SK-N-SH (cell line): ENCODE data around the gene ZNF655. TPM values are rescaled to one million over a fixed set of nuclear protein-coding genes. Genes with fewer than 3 reads are reported as not detected.

Experiments used
- CTCF ChIA-PET: fragments of 300-600, 350-600 bp; formaldehyde crosslinking; extraction: SDS; loops from one replicate; lab custom pipeline; 2021; lab: Yijun Ruan, JAX
- POLR2A ChIA-PET: fragments of 350-600 bp; sonication (Branson Sonifier 250); formaldehyde crosslinking; extraction: SDS; loops from one replicate; lab custom pipeline; 2020; ENCODE audit warnings: antibody characterized with exemption, inconsistent platforms; lab: Yijun Ruan, JAX
- DNase-seq: peaks from one replicate; pipeline ENCODE4 v3.0.0; 2012
- H2AFZ ChIP-seq: fragments of 200-600 bp; sonication (generic); 2 replicates; pipeline ENCODE4 v1.8.1; 2016; ENCODE audit warnings: antibody characterized with exemption, mild to moderate bottlenecking, low read depth
- H3F3A ChIP-seq: fragments of 200-600 bp; sonication (generic); replicated peaks from 2 replicates; pipeline ENCODE3; 2016; ENCODE audit warnings: antibody characterized with exemption, mild to moderate bottlenecking; ENCODE audit not compliant: insufficient read depth
- H3K27ac ChIP-seq, 2 experiments: fragments of 200-500 bp in 1 of 2; fragments of 200-600 bp in 1 of 2; sonication (Bioruptor generic) in 1 of 2; sonication (generic), shearing (Covaris generic) in 1 of 2; 2 replicates each; pipeline versions ENCODE4 v1.5.1 to v1.6.1; 2014 to 2016; ENCODE audit warnings: low read depth in 2 of 2, inconsistent platforms in 1 of 2, low read length in 1 of 2, mild to moderate bottlenecking in 1 of 2, mixed read lengths in 1 of 2
- H3K27me3 ChIP-seq: fragments of 200-600 bp; sonication (generic), shearing (Covaris generic); 2 replicates; pipeline ENCODE4 v1.6.1; 2016; ENCODE audit warnings: mixed run types; ENCODE audit not compliant: insufficient read depth
- H3K36me3 ChIP-seq, 2 experiments: fragments of 200-500 bp in 1 of 2; fragments of 200-600 bp in 1 of 2; sonication (Bioruptor generic) in 1 of 2; sonication (generic) in 1 of 2; replicated peaks in 1 of 2; 2 replicates each; pipeline versions ENCODE3 to v1.5.1; 2014 to 2016; ENCODE audit warnings: low read length in 1 of 2, mild to moderate bottlenecking in 1 of 2; ENCODE audit not compliant: insufficient read depth in 2 of 2, control insufficient read depth in 1 of 2
- H3K4me1 ChIP-seq, 2 experiments: fragments of 200-500 bp in 1 of 2; fragments of 200-600 bp in 1 of 2; sonication (Bioruptor generic) in 1 of 2; sonication (generic), shearing (Covaris generic) in 1 of 2; 2 replicates each; pipeline versions ENCODE4 v1.5.1 to v1.6.1; 2014 to 2016; ENCODE audit warnings: low read depth in 1 of 2, low read length in 1 of 2, mixed run types in 1 of 2; ENCODE audit not compliant: insufficient read depth in 2 of 2, control insufficient read depth in 1 of 2
- H3K4me2 ChIP-seq: fragments of 200-600 bp; sonication (generic), shearing (Covaris generic); 2 replicates; pipeline ENCODE4 v1.6.1; 2017; ENCODE audit warnings: mixed run types
- H3K4me3 ChIP-seq, 2 experiments: fragments of 200-500 bp in 1 of 2; fragments of 200-600 bp in 1 of 2; sonication (Bioruptor generic) in 1 of 2; sonication (generic), shearing (Covaris generic) in 1 of 2; 2 replicates each; pipeline versions ENCODE4 v1.5.1 to v1.8.1; 2014 to 2016; ENCODE audit warnings: low read depth in 2 of 2, inconsistent platforms in 1 of 2, low read length in 1 of 2, mild to moderate bottlenecking in 1 of 2, mixed read lengths in 1 of 2, moderate library complexity in 1 of 2
- H3K79me2 ChIP-seq: fragments of 200-600 bp; sonication (generic); 2 replicates; pipeline ENCODE4 v1.8.1; 2017; ENCODE audit warnings: mild to moderate bottlenecking; ENCODE audit not compliant: insufficient read depth
- H3K9ac ChIP-seq: fragments of 200-600 bp; sonication (generic); 2 replicates; pipeline ENCODE4 v1.6.1; 2017; ENCODE audit warnings: mixed run types
- H3K9me2 ChIP-seq: fragments of 200-600 bp; sonication (generic); 2 replicates; pipeline ENCODE4 v1.6.1; 2017; ENCODE audit warnings: mixed run types
- H3K9me3 ChIP-seq: fragments of 200-600 bp; sonication (generic); 2 replicates; pipeline ENCODE4 v1.6.1; 2017; ENCODE audit warnings: mixed run types, mild to moderate bottlenecking, moderate library complexity
- H4K20me1 ChIP-seq: fragments of 200-600 bp; sonication (generic); 2 replicates; pipeline ENCODE4 v1.6.1; 2017; ENCODE audit warnings: mild to moderate bottlenecking, mixed run types; ENCODE audit not compliant: insufficient read depth
- CHD2 ChIP-seq: fragments of 150-350 bp; IDR thresholded peaks from 2 replicates; pipeline ENCODE4 v1.6.1; 2018; ENCODE audit warnings: low read length; ENCODE audit not compliant: partially characterized antibody
- ELF1 ChIP-seq: IDR thresholded peaks from 2 replicates; pipeline ENCODE4 v1.4.0; 2012
- EP300 ChIP-seq, 2 experiments: IDR thresholded peaks; 2 replicates each; pipeline versions ENCODE4 v1.4.0 to v1.6.1; 2012; ENCODE audit warnings: borderline replicate concordance in 1 of 2, low read depth in 1 of 2, low read length in 1 of 2
- FOXM1 ChIP-seq: IDR thresholded peaks from 2 replicates; pipeline ENCODE4 v1.4.0; 2012; ENCODE audit warnings: low read depth, mild to moderate bottlenecking
- GATA2 ChIP-seq: sonication (generic); formaldehyde crosslinking; IDR thresholded peaks from 2 replicates; pipeline ENCODE4 v1.5.0; 2020; ENCODE audit warnings: mild to moderate bottlenecking, missing genetic modification reagents
- IRF3 ChIP-seq: fragments of 150-350 bp; IDR thresholded peaks from 2 replicates; pipeline ENCODE4 v1.6.1; 2016; ENCODE audit warnings: mild to moderate bottlenecking, low read depth, low read length
- JUND ChIP-seq: IDR thresholded peaks from 2 replicates; pipeline ENCODE4 v1.4.0; 2012
- MXI1 ChIP-seq: IDR thresholded peaks from 2 replicates; pipeline ENCODE4 v1.6.1; 2012; ENCODE audit warnings: mild to moderate bottlenecking, low read depth, low read length, improper control_type of control experiment
- NFIC ChIP-seq: IDR thresholded peaks from 2 replicates; pipeline ENCODE4 v1.4.0; 2012; ENCODE audit warnings: borderline replicate concordance
- SIN3A ChIP-seq: IDR thresholded peaks from 2 replicates; pipeline ENCODE4 v1.6.1; 2012; ENCODE audit warnings: low read depth, mild to moderate bottlenecking, low read length, moderate library complexity, borderline replicate concordance
- WGBS: methylation state at CpG from one replicate; pipeline ENCODE4 v1.1.6; 2017; ENCODE audit warnings: low lambda C conversion rate; 5-methylcytosine and 5-hydroxymethylcytosine counted together
- polyA plus RNA-seq, 3 experiments: library from polyadenylated mRNA; depleted of rRNA; stranded (reverse); fragments of >200 nt; gene quantifications; 2 replicates each; pipeline ENCODE4 v1.2.3, GENCODE V29; 2012
- TF ChIP-seq, protein P1 (sequence below): IDR thresholded peaks from 2 replicates; pipeline ENCODE4 v1.4.0; 2012; ENCODE audit warnings: low read depth, borderline replicate concordance
- TF ChIP-seq, protein P2 (sequence below): IDR thresholded peaks from 2 replicates; pipeline ENCODE4 v1.4.0; 2012; ENCODE audit warnings: low read depth, borderline replicate concordance

Gene ZNF655
- polyA plus RNA-seq, 1 of the 3 experiments (the other 2 are of a cell fraction): 113 TPM

- no peaks in the 10 kb centered on the region for H3K9me3 ChIP-seq
- H3K9me2 ChIP-seq: no peaks in the 10 kb centered on the region
- H3K36me3 ChIP-seq: no peaks in the 10 kb centered on the region
- no peak overlapping the region for H3K4me3 ChIP-seq
- CTCF ChIA-PET: no interaction called here
- H3F3A ChIP-seq: no peaks in the 10 kb centered on the region
- no peaks in the 10 kb centered on the region for H4K20me1 ChIP-seq
- no peak overlapping the region for H3K4me2 ChIP-seq
- POLR2A ChIA-PET: no interaction called here
- H3K27ac ChIP-seq: no peak overlapping the region
- no peak overlapping the region for H2AFZ ChIP-seq
- H3K79me2 ChIP-seq: no peaks in the 10 kb centered on the region
- H3K27me3 ChIP-seq: no peaks in the 10 kb centered on the region
- WGBS: 82% methylated on average over 1 of the region's 1 CpG
- TF ChIP-seq EP300 (IDR thresholded peaks at IDR 0.05; ENCODE audit: borderline replicate concordance in 1 of 2, low read depth in 1 of 2, low read length in 1 of 2) (no peak), CHD2 (no peak), JUND (no peak), NFIC (no peak), MXI1 (no peak), GATA2 (CRISPR knock-in tag) (no peak), ELF1 (no peak), FOXM1 (no peak), IRF3 (no peak)
- TF ChIP-seq, protein P1, sequence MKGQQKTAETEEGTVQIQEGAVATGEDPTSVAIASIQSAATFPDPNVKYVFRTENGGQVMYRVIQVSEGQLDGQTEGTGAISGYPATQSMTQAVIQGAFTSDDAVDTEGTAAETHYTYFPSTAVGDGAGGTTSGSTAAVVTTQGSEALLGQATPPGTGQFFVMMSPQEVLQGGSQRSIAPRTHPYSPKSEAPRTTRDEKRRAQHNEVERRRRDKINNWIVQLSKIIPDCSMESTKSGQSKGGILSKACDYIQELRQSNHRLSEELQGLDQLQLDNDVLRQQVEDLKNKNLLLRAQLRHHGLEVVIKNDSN: no peak
- TF ChIP-seq, protein P2, sequence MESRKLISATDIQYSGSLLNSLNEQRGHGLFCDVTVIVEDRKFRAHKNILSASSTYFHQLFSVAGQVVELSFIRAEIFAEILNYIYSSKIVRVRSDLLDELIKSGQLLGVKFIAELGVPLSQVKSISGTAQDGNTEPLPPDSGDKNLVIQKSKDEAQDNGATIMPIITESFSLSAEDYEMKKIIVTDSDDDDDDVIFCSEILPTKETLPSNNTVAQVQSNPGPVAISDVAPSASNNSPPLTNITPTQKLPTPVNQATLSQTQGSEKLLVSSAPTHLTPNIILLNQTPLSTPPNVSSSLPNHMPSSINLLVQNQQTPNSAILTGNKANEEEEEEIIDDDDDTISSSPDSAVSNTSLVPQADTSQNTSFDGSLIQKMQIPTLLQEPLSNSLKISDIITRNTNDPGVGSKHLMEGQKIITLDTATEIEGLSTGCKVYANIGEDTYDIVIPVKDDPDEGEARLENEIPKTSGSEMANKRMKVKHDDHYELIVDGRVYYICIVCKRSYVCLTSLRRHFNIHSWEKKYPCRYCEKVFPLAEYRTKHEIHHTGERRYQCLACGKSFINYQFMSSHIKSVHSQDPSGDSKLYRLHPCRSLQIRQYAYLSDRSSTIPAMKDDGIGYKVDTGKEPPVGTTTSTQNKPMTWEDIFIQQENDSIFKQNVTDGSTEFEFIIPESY: no peak
- TF ChIP-seq, all 33 proteins: peak for 0
- no peak for DNase-seq
- no peak overlapping the region for H3K9ac ChIP-seq
- no peaks in the 10 kb centered on the region; a peak in 1 of 4 replicates for H3K4me1 ChIP-seq
These were observed 38.0 kb downstream of the ZNF655 start for GRCh38 chr7:99596408-99596955.

GRCh38 chr7:99597762-99598501 lies 39.5 kb downstream of the ZNF655 start, which contains the start of gene TMEM225B:
Gene TMEM225B (plus strand): TSS chr7:99598267. CDS start chr7:99604389, 6,122 bp downstream.
- no peaks in the 10 kb centered on the region for H3K9me3 ChIP-seq
- no peaks in the 10 kb centered on the region for H3F3A ChIP-seq
- no peaks in the 10 kb centered on the region for H3K36me3 ChIP-seq
- peak; percentile 44 for DNase-seq
- no peak within 1 kb of the TSS for H2AFZ ChIP-seq
- TF ChIP-seq SIN3A: no peak
- ChIA-PET POLR2A (no interaction called here), CTCF (interaction anchor here (1.9 kb wide), 1 partner anchor 18 kb away, joined by 5 read pairs; no protein-coding TSS in a partner anchor)
- no peaks in the 10 kb centered on the region for H3K9me2 ChIP-seq
- no peak within 1 kb of the TSS for H3K4me2 ChIP-seq
- H4K20me1 ChIP-seq: no peaks in the 10 kb centered on the region
- 94% methylated on average over 34 of the region's 34 CpGs for WGBS
- H3K4me1 ChIP-seq: no peaks in the 10 kb centered on the region; a peak in 1 of 4 replicates
- H3K27ac ChIP-seq: no peak within 1 kb of the TSS
- no peak within 1 kb of the TSS for H3K4me3 ChIP-seq
- H3K27me3 ChIP-seq: no peaks in the 10 kb centered on the region
- H3K9ac ChIP-seq: no peak within 1 kb of the TSS
- no peaks in the 10 kb centered on the region for H3K79me2 ChIP-seq
